Muscle of leg (tissue), 11 donors: ENCODE results near the gene TMEM214. TPM values are rescaled to one million over a fixed set of nuclear protein-coding genes. Genes with fewer than 3 reads are reported as not detected.

ENCODE experiments used
- DNase-seq: peaks from one replicate; pipeline ENCODE4 v3.0.0; 2013
- H3K27ac ChIP-seq: one replicate; pipeline ENCODE4 v1.5.1; 2013; ENCODE audit warnings: mild to moderate bottlenecking, low read length, control low read depth
- H3K27me3 ChIP-seq: one replicate; pipeline ENCODE4 v1.6.1; 2013; ENCODE audit warnings: low read length; ENCODE audit not compliant: control insufficient read depth, insufficient read depth
- H3K36me3 ChIP-seq: one replicate; pipeline ENCODE4 v1.6.1; 2013; ENCODE audit warnings: low read length; ENCODE audit not compliant: control insufficient read depth, insufficient read depth
- H3K4me1 ChIP-seq: one replicate; pipeline ENCODE4 v1.6.1; 2013; ENCODE audit warnings: low read length; ENCODE audit not compliant: control insufficient read depth, insufficient read depth
- H3K4me3 ChIP-seq: one replicate; pipeline ENCODE4 v1.5.1; 2013; ENCODE audit warnings: low read length, control low read depth
- H3K9me3 ChIP-seq: replicated peaks from 2 replicates; pipeline ENCODE4 v1.6.1; 2013; ENCODE audit warnings: low read depth, low read length; ENCODE audit not compliant: control insufficient read depth
- WGBS: methylation state at CpG from one replicate; pipeline ENCODE4 v1.1.5; 2013; ENCODE audit warnings: missing lambda C conversion rate; ENCODE audit not compliant: insufficient coverage; 5-methylcytosine and 5-hydroxymethylcytosine counted together
- polyA plus RNA-seq, 8 donors: library from polyadenylated mRNA; unstranded; fragments of 120-200 nt; gene quantifications; one replicate each; pipeline versions ENCODE4 v1.2.1 to v1.2.3, GENCODE V29; 2013; ENCODE audit warnings: inconsistent platforms in 1 of 8, low replicate concordance in 1 of 8; ENCODE audit not compliant: insufficient read length in 8 of 8, insufficient read depth in 1 of 8
- total RNA-seq: library from RNA; stranded (reverse); fragments of 120-200 nt; gene quantifications from one replicate; pipeline ENCODE4 v1.2.4, GENCODE V29; 2013

Gene TMEM214
- total and polyA plus RNA-seq, 9 donors: 31.3 to 78.4 (median 69.1) TPM

GRCh38 chr2:27008678-27009077 lies 24.1 kb upstream of the TMEM214 start:
- Histone ChIP-seq H3K27ac (no peak overlapping the region), H3K36me3 (no peaks in the 10 kb centered on the region), H3K4me3 (no peak overlapping the region), H3K27me3 (no peaks in the 10 kb centered on the region), H3K4me1 (no peaks in the 10 kb centered on the region), H3K9me3 (no peaks in the 10 kb centered on the region)
- no peak for DNase-seq
- 89% methylated on average over 2 of the region's 4 CpGs for WGBS

- H3K4me1 ChIP-seq: no peaks in the 10 kb centered on the region
- H3K4me3 ChIP-seq: no peak overlapping the region
- no peak for DNase-seq
- no peaks in the 10 kb centered on the region for H3K27me3 ChIP-seq
- H3K9me3 ChIP-seq: no peaks in the 10 kb centered on the region
- H3K27ac ChIP-seq: no peak overlapping the region
- no peaks in the 10 kb centered on the region for H3K36me3 ChIP-seq
These were observed 23.7 kb upstream of the TMEM214 start for GRCh38 chr2:27009083-27009482.

- DNase-seq: no peak
- H3K27me3 ChIP-seq: no peaks in the 10 kb centered on the region
- no peak overlapping the region for H3K27ac ChIP-seq
- no peak overlapping the region for H3K4me3 ChIP-seq
- no CpG with 5 or more reads among the region's 2 CpGs for WGBS
- no peaks in the 10 kb centered on the region for H3K9me3 ChIP-seq
- no peaks in the 10 kb centered on the region for H3K4me1 ChIP-seq
- H3K36me3 ChIP-seq: no peaks in the 10 kb centered on the region
These were observed 23.0 kb upstream of the TMEM214 start for GRCh38 chr2:27009716-27010115.

GRCh38 chr2:27010139-27010538 lies 22.6 kb upstream of the TMEM214 start:
- H3K36me3 ChIP-seq: no peaks in the 10 kb centered on the region
- no peak overlapping the region for H3K4me3 ChIP-seq
- DNase-seq: no peak

GRCh38 chr2:27013738-27014137 lies 19.0 kb upstream of the TMEM214 start:
- no peaks in the 10 kb centered on the region for H3K9me3 ChIP-seq
- WGBS: 88% methylated on average over 4 of the region's 4 CpGs
- H3K4me3 ChIP-seq: no peak overlapping the region
- H3K27ac ChIP-seq: no peak overlapping the region
- H3K36me3 ChIP-seq: no peaks in the 10 kb centered on the region
- H3K27me3 ChIP-seq: no peaks in the 10 kb centered on the region
- peaks cover 25% of the 10 kb centered on the region for H3K4me1 ChIP-seq
- DNase-seq: no peak

More at GRCh38 chr2:27010139-27010538, 22.6 kb upstream of the TMEM214 start:
- Histone ChIP-seq H3K4me1 (peaks cover 3% of the 10 kb centered on the region), H3K9me3 (no peaks in the 10 kb centered on the region), H3K27ac (no peak overlapping the region), H3K27me3 (no peaks in the 10 kb centered on the region)
- WGBS: no CpG with 5 or more reads among the region's 3 CpGs

GRCh38 chr2:27014771-27015433 lies 17.9 kb upstream of the TMEM214 start:
- Histone ChIP-seq H3K9me3 (no peaks in the 10 kb centered on the region), H3K27me3 (no peaks in the 10 kb centered on the region), H3K36me3 (no peaks in the 10 kb centered on the region), H3K4me1 (peaks cover 25% of the 10 kb centered on the region), H3K27ac (no peak overlapping the region), H3K4me3 (no peak overlapping the region)
- WGBS: 75% methylated on average over 1 of the region's 8 CpGs
- no peak for DNase-seq

GRCh38 chr2:27016801-27017325 lies 15.9 kb upstream of the TMEM214 start:
- Histone ChIP-seq H3K27ac (no peak overlapping the region), H3K4me3 (no peak overlapping the region), H3K4me1 (peaks cover 36% of the 10 kb centered on the region), H3K36me3 (no peaks in the 10 kb centered on the region), H3K9me3 (no peaks in the 10 kb centered on the region), H3K27me3 (no peaks in the 10 kb centered on the region)
- DNase-seq: peak; percentile 57
- WGBS: 42% methylated on average over 2 of the region's 3 CpGs

GRCh38 chr2:27018142-27018541 lies 14.6 kb upstream of the TMEM214 start:
- Histone ChIP-seq H3K4me1 (peaks cover 39% of the 10 kb centered on the region), H3K27me3 (no peaks in the 10 kb centered on the region), H3K9me3 (no peaks in the 10 kb centered on the region), H3K4me3 (no peak overlapping the region), H3K36me3 (peaks cover 11% of the 10 kb centered on the region), H3K27ac (peak overlapping the region; percentile 20)
- DNase-seq: no peak
- 54% methylated on average over 3 of the region's 3 CpGs for WGBS

GRCh38 chr2:27019459-27019858 lies 13.3 kb upstream of the TMEM214 start:
- WGBS: 84% methylated on average over 8 of the region's 9 CpGs
- DNase-seq: no peak

GRCh38 chr2:27019931-27020855 lies 12.6 kb upstream of the TMEM214 start:
- Histone ChIP-seq H3K27ac (peak overlapping the region; percentile 23), H3K36me3 (peaks cover 24% of the 10 kb centered on the region), H3K9me3 (no peaks in the 10 kb centered on the region), H3K27me3 (no peaks in the 10 kb centered on the region), H3K4me1 (peaks cover 42% of the 10 kb centered on the region), H3K4me3 (no peak overlapping the region)
- DNase-seq: peak; percentile 73
- WGBS: 52% methylated on average over 4 of the region's 9 CpGs

More at GRCh38 chr2:27019459-27019858, 13.3 kb upstream of the TMEM214 start:
- Histone ChIP-seq H3K27ac (no peak overlapping the region), H3K36me3 (peaks cover 21% of the 10 kb centered on the region), H3K27me3 (no peaks in the 10 kb centered on the region), H3K4me1 (peaks cover 39% of the 10 kb centered on the region), H3K4me3 (no peak overlapping the region), H3K9me3 (no peaks in the 10 kb centered on the region)
